ENCODE measurements around the gene PDHX. TPM values are rescaled to one million over a fixed set of nuclear protein-coding genes. Genes with fewer than 3 reads are reported as not detected.

PDHX gene
- polyA plus RNA-seq, 1 donor (not counting 4 experiments of a cell fraction or from before 2014, with no cell fraction given): 28.5 TPM

DNA sequence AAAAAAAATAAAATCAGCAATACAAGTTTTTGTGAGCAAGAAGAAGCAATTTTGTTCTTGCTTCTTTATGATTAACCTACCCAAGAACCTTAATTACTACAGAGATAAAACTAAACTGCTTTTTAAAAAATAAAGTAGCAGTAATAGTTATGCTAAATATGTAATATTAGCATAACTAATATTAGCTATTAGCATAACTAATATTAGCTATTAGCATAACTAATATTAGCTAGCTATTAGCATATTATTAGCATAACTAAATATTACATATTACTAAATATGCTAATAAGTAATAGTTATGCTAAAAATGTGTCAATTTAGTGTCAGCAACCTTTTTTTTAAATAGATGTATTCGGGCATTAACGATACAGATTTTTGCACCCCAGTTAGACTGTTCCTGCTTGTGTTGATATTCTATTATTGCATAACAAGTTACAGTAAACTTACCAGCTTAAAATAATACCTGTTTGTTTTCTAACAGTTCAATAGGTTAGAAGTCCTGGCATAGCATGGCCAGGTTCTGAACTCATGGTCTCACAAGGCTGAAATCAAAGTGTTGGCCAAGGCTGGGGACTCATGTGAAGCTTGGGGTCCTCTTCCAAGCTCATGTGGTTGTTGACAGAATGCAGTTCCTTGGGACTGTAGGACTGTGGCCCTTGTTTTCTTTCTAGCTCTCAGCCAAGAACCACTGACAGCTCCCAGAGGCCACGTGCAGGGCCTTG, 48.4 kb downstream of the PDHX start:
- no peak for TF ChIP-seq CTCF (optimal IDR thresholded peaks at IDR 0.05 in 1 of 3, IDR thresholded peaks at IDR 0.05 in 1 of 3, conservative IDR thresholded peaks at IDR 0.05 in 1 of 3; ENCODE audit: extremely low read depth in 1 of 3, insufficient read depth in 2 of 3, low read length in 3 of 3)
- TF ChIP-seq EZH2 (IDR thresholded peaks at IDR 0.05; ENCODE audit: low read length): no peak
- Histone ChIP-seq H3K4me3 (ENCODE audit: control insufficient read depth in 2 of 3, extremely low read depth in 1 of 3, insufficient read depth in 2 of 3, low read depth in 1 of 3, low read length in 3 of 3) (no peak overlapping the region), H3K79me2 (ENCODE audit: control insufficient read depth, insufficient read depth, low read length) (no peaks in the 10 kb centered on the region), H3K4me1 (ENCODE audit: control insufficient read depth, extremely low read depth, insufficient read depth, low read length) (no peaks in the 10 kb centered on the region), H4K20me1 (ENCODE audit: control insufficient read depth, extremely low read depth, insufficient read depth, low read length) (no peaks in the 10 kb centered on the region), H3K9me3 (ENCODE audit: control insufficient read depth, low read depth, low read length) (no peaks in the 10 kb centered on the region), H3K27ac (ENCODE audit: control insufficient read depth, insufficient read depth, low read length) (no peak overlapping the region), H3K9ac (ENCODE audit: control insufficient read depth, extremely low read depth, insufficient read depth, low read length) (no peak overlapping the region), H3K4me2 (ENCODE audit: control insufficient read depth, extremely low read depth, insufficient read depth, low read depth, low read length) (no peak overlapping the region), H3K9me1 (ENCODE audit: control insufficient read depth, extremely low read depth, insufficient read depth, low read length) (no peaks in the 10 kb centered on the region), H3K27me3 (ENCODE audit: control insufficient read depth, extremely low read depth, insufficient read depth, low read length) (no peaks in the 10 kb centered on the region), H2AFZ (ENCODE audit: control insufficient read depth, low read length) (no peak overlapping the region), H3K36me3 (ENCODE audit: control insufficient read depth in 2 of 2, extremely low read depth in 1 of 2, insufficient read depth in 2 of 2, low read length in 2 of 2) (peaks cover 0 to 3% of the 10 kb centered on the region in 2 experiments)
- dilution Hi-C loops (cut with MboI; ENCODE audit: extremely low pct_ligation_motif_present, low sequenced_read_pairs): no loop called here
- DNase-seq (ENCODE audit: low read depth, low spot score): no peak
- no peak for FAIRE-seq

DNA sequence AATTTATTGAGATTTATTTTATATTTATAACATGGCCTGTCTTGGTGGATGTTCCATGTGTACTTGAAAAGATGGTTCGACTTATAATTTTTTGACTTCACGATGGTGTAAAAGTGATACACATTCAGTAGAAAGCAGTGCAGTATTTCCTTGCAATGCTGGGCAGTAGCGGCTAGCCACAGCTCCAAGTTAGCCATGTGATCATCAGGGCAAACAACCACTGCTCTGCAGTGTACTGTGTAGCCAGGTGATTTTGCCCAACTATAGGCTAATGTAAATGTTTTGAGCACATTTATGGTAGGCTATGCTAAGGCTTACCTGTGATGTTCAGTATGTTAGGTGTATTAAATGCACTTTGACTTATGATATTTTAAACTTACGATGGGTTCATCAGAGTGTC, 52.4 kb downstream of the PDHX start:
- dilution Hi-C loops (cut with MboI; ENCODE audit: extremely low pct_ligation_motif_present, low sequenced_read_pairs): no loop called here

More for the DNA sequence above, 52.4 kb downstream of the PDHX start:
- H3K9ac ChIP-seq (ENCODE audit: control insufficient read depth, extremely low read depth, insufficient read depth, low read length): no peak overlapping the region
- no peaks in the 10 kb centered on the region for H3K9me3 ChIP-seq (ENCODE audit: control insufficient read depth, low read depth, low read length)
- FAIRE-seq: no peak
- no peak overlapping the region for H3K27ac ChIP-seq (ENCODE audit: control insufficient read depth, insufficient read depth, low read length)
- no peaks in the 10 kb centered on the region for H3K9me1 ChIP-seq (ENCODE audit: control insufficient read depth, extremely low read depth, insufficient read depth, low read length)
- H4K20me1 ChIP-seq (ENCODE audit: control insufficient read depth, extremely low read depth, insufficient read depth, low read length): no peaks in the 10 kb centered on the region
- H3K4me2 ChIP-seq (ENCODE audit: control insufficient read depth, extremely low read depth, insufficient read depth, low read depth, low read length): no peak overlapping the region
- DNase-seq (ENCODE audit: low read depth, low spot score): no peak
- H3K36me3 ChIP-seq (ENCODE audit: control insufficient read depth in 2 of 2, extremely low read depth in 1 of 2, insufficient read depth in 2 of 2, low read length in 2 of 2): peaks cover 2 to 3% of the 10 kb centered on the region in 2 experiments
- no peak overlapping the region for H3K4me3 ChIP-seq (ENCODE audit: control insufficient read depth in 2 of 3, extremely low read depth in 1 of 3, insufficient read depth in 2 of 3, low read depth in 1 of 3, low read length in 3 of 3)
- H2AFZ ChIP-seq (ENCODE audit: control insufficient read depth, low read length): no peak overlapping the region
- no peaks in the 10 kb centered on the region for H3K27me3 ChIP-seq (ENCODE audit: control insufficient read depth, extremely low read depth, insufficient read depth, low read length)
- H3K79me2 ChIP-seq (ENCODE audit: control insufficient read depth, insufficient read depth, low read length): no peaks in the 10 kb centered on the region
- no peaks in the 10 kb centered on the region for H3K4me1 ChIP-seq (ENCODE audit: control insufficient read depth, extremely low read depth, insufficient read depth, low read length)
- TF ChIP-seq CTCF (optimal IDR thresholded peaks at IDR 0.05 in 1 of 3, IDR thresholded peaks at IDR 0.05 in 1 of 3, conservative IDR thresholded peaks at IDR 0.05 in 1 of 3; ENCODE audit: extremely low read depth in 1 of 3, insufficient read depth in 2 of 3, low read length in 3 of 3) (no peak), EZH2 (IDR thresholded peaks at IDR 0.05; ENCODE audit: low read length) (no peak)

Measured in keratinocyte (primary cell).